ENCODE data around the gene CRACDL. TPM values are rescaled to one million over a fixed set of nuclear protein-coding genes. Genes with fewer than 3 reads are reported as not detected.

CRACDL gene
- total and polyA plus RNA-seq, 5 experiments from 2014 or later = 0.12 to 2.0 (median 0.81) TPM

DNA sequence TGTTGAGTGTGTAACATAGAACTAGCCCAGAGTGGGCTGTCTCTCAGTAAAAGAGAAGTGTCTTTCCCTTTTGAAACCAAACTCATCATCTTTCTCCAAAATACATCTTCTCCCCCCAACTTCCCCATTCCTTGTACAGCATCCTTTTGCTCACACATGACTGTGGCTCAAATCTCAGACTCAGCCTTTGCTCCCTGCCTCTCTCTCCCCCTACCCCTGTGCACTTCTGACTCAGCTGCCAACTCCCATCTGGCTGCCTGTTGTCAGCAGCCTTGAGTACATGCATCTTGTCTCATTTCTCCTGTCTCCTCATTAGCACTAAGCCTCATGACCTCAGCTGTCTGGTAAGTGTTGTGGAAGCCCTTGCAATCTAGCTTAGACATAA, 187.0 kb downstream of the CRACDL start:
- POLR2A ChIA-PET = interaction anchor here (0.7 to 21.6 kb wide), 4 partner anchors 9 to 22 kb away, joined by 4 to 189 read pairs (median 14); partner anchors contain the start of gene MGAT4A
- no peak for DNase-seq
- H3K27ac Mint-ChIP-seq = peak overlapping the region in 8 of 10 donors; percentile 9 to 84 (median 63)
- ATAC-seq = peak in 1 of 2 donors; percentile 25
- H3K36me3 Mint-ChIP-seq = peaks cover 0 to 2% (median 1%) of the 10 kb centered on the region in 3 donors
- no peaks in the 10 kb centered on the region for H3K27me3 Mint-ChIP-seq
- peaks cover 0 to 2% (median 0%) of the 10 kb centered on the region in 9 donors for H3K9me3 Mint-ChIP-seq
- peaks cover 24 to 55% (median 53%) of the 10 kb centered on the region in 4 donors for H3K4me1 Mint-ChIP-seq
- peak overlapping the region in 3 of 10 donors; percentile 1 to 30 (median 2) for H3K4me3 Mint-ChIP-seq

DNA sequence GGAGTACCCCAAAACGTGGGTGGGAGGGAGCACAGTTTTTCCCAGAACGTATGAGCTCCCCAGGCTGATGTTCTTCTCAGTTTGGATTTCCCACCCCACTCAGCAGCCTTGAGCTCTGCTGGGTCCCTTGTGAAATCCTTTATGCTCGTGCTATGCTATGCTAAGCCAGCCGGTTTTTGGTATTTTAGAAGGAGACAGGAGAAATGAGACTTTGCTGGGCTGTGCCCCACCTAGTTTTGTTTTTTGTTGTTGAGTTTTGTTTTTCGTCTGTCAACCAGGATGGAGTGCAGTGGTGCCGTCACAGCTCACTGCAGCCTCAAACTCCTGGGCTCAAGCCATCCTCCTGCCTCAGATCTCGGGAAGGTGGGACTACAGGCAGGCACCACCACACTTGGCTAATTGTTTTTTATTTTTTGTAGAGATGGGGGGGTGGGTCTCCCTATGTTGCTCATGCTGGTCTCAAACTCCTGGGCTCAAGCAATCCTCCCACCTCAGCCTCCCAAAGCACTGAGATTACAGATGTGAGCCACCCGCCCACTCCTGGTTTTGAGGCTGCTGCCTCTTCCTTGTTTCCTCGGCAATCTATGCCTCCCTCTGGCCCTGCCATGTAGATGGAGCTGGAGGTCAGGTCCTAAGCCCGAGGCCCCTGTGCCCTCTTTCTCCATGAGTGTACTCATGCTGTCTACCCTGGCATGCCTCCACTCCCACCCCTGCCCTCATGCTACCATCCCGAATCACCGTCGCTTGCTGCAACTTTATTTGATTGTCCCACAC, 187.5 kb downstream of the CRACDL start:
- peaks cover 26 to 56% (median 54%) of the 10 kb centered on the region in 4 donors for H3K4me1 Mint-ChIP-seq
- H3K27ac Mint-ChIP-seq = peak overlapping the region in 8 of 10 donors; percentile 25 to 70 (median 63)
- H3K27me3 Mint-ChIP-seq = no peaks in the 10 kb centered on the region
- H3K4me3 Mint-ChIP-seq = peak overlapping the region in 2 of 10 donors; percentile 1 to 30
- peaks cover 0 to 2% (median 1%) of the 10 kb centered on the region in 3 donors for H3K36me3 Mint-ChIP-seq
- ATAC-seq (no peak), DNase-seq (no peak)
- POLR2A ChIA-PET = interaction anchor here (0.7 to 21.6 kb wide), 7 partner anchors 10 to 23 kb away, joined by 3 to 189 read pairs (median 5); partner anchors contain the start of gene MGAT4A
- H3K9me3 Mint-ChIP-seq = peaks cover 0 to 2% (median 0%) of the 10 kb centered on the region in 9 donors

GRCh38 chr2:98747888-98748287, 188.1 kb downstream of the CRACDL start:
- peak overlapping the region in 4 of 10 donors; percentile 25 to 37 (median 33) for H3K27ac Mint-ChIP-seq
- peaks cover 0 to 2% (median 0%) of the 10 kb centered on the region in 9 donors for H3K9me3 Mint-ChIP-seq
- peak overlapping the region in 2 of 10 donors; percentile 14 to 20 for H3K4me3 Mint-ChIP-seq
- H3K36me3 Mint-ChIP-seq = peaks cover 0 to 2% (median 1%) of the 10 kb centered on the region in 3 donors
- no peaks in the 10 kb centered on the region for H3K27me3 Mint-ChIP-seq
- POLR2A ChIA-PET = interaction anchor here (0.8 to 21.6 kb wide), 6 partner anchors 11 to 23 kb away, joined by 3 to 189 read pairs (median 4); partner anchors contain the start of gene MGAT4A
- peaks cover 22 to 61% (median 53%) of the 10 kb centered on the region in 4 donors for H3K4me1 Mint-ChIP-seq
- DNase-seq (no peak), ATAC-seq (no peak)

DNA sequence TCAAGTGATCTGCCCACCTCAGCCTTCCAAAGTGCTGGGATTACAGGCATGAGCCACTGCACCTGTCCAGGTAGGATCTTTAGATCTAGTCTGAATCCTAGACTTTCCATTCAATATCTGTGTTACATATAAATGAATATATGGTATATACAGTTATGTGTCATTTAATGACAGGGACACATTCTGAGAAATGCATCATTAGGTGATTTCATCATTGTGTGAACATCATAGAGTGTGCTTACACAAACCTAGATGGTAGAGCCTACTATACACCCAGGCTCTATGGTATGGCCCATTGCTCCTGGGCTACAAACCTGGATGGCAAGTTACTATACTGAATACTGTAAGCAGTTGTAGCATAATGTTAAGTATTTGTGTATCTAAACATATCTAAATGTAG, 189.6 kb downstream of the CRACDL start:
- Mint-ChIP-seq H3K4me3 (no peak overlapping the region), H3K27ac (peak overlapping the region in 1 of 10 donors; percentile 25), H3K4me1 (peaks cover 22 to 66% (median 59%) of the 10 kb centered on the region in 4 donors), H3K36me3 (peaks cover 0 to 2% (median 1%) of the 10 kb centered on the region in 3 donors), H3K27me3 (no peaks in the 10 kb centered on the region), H3K9me3 (peaks cover 0 to 2% (median 0%) of the 10 kb centered on the region in 9 donors)
- no peak for ATAC-seq
- DNase-seq = no peak
- POLR2A ChIA-PET = interaction anchor here (0.5 to 21.6 kb wide), 4 partner anchors 11 to 82 kb away, joined by 3 to 189 read pairs (median 8); no protein-coding TSS in a partner anchor

DNA sequence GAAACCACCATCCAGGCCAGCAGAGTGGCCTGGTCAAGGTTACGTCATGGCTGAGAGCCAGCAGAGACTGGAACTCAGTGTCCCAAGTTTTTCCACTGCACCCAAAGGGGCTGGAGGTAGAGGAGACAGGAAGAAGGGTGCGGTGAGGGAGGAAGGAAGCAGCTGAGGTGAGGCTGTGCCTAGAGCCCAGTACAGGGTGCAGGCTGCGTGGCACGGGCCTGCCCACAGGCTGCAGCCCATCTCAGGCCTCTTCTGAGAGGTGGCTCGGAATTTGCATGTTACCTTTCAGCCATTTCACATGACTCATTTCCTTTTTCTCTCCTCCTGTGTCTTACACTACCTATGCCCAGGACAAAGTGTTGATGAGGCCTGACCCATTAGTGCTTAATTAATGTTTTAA, 191.4 kb downstream of the CRACDL start:
- peak overlapping the region in 3 of 10 donors; percentile 7 to 49 (median 48) for H3K4me3 Mint-ChIP-seq

More for the DNA sequence above, 191.4 kb downstream of the CRACDL start:
- Mint-ChIP-seq H3K36me3 (peaks cover 0 to 1% (median 0%) of the 10 kb centered on the region in 3 donors), H3K4me1 (peaks cover 28 to 69% (median 58%) of the 10 kb centered on the region in 4 donors), H3K27me3 (no peaks in the 10 kb centered on the region), H3K27ac (peak overlapping the region in 7 of 10 donors; percentile 18 to 86 (median 71)), H3K9me3 (peaks cover 0 to 2% (median 0%) of the 10 kb centered on the region in 9 donors)
- POLR2A ChIA-PET = interaction anchor here (0.9 to 21.6 kb wide), 7 partner anchors 9 to 40 kb away, joined by 4 to 189 read pairs (median 12); partner anchors contain the start of gene MGAT4A
- ATAC-seq = peak in 1 of 2 donors; percentile 17
- DNase-seq = no peak

Other genes with a start within 250 kb of the CRACDL start
- 100 to 1,000 TPM; 291 to 295 TPM for gene MGAT4A, start 205.1 kb downstream of the CRACDL start, total RNA-seq
- 100 to 1,000 TPM; 285 to 350 (median 310) TPM for gene MGAT4A, start 205.1 kb downstream of the CRACDL start, polyA plus RNA-seq
- gene C2orf15, start 205.5 kb upstream of the CRACDL start, total RNA-seq = 1 to 10 TPM; 3.9 to 5.7 TPM
- 1 to 10 TPM; 6.1 to 6.8 (median 6.7) TPM for gene C2orf15, start 205.5 kb upstream of the CRACDL start, polyA plus RNA-seq
- gene TSGA10, start 218.7 kb upstream of the CRACDL start, total RNA-seq = 10 to 100 TPM; 23.8 to 32.1 TPM
- gene TSGA10, start 218.7 kb upstream of the CRACDL start, polyA plus RNA-seq = 10 to 100 TPM; 22.5 to 26.4 (median 24.1) TPM
- 10 to 100 TPM; 24.7 to 26.2 TPM for gene LIPT1, start 218.7 kb upstream of the CRACDL start, total RNA-seq
- gene LIPT1, start 218.7 kb upstream of the CRACDL start, polyA plus RNA-seq = 10 to 100 TPM; 19.0 to 26.9 (median 22.0) TPM
- gene MITD1, start 244.8 kb upstream of the CRACDL start, total RNA-seq = 10 to 100 TPM; 63.4 to 66.5 TPM
- gene MITD1, start 244.8 kb upstream of the CRACDL start, polyA plus RNA-seq = 10 to 100 TPM; 40.4 to 49.0 (median 43.8) TPM
- gene MRPL30, start 245.0 kb upstream of the CRACDL start, total RNA-seq = 10 to 100 TPM; 20.7 to 21.2 TPM
- gene MRPL30, start 245.0 kb upstream of the CRACDL start, polyA plus RNA-seq = 10 to 100 TPM; 19.1 to 23.5 (median 20.4) TPM

Data from naive thymus-derived CD8-positive, alpha-beta T cell (primary cell).